ENCODE data around the gene ATP5PF.
A peak's percentile ranks its signal among the peaks of the same experiment; 100 is the strongest.
"Not testable (repeated sequence)": the region's sequence is repeated elsewhere in the genome, so short reads cannot be mapped to it uniquely, and the experiment has no call there.

Gene ATP5PF

GRCh38 chr21:25732091-25732760, 2.5 kb downstream of the ATP5PF start:
- DNase-seq, result no peak

- no peak for DNase-seq
Observed at GRCh38 chr21:25722631-25723030, 12.1 kb downstream of the ATP5PF start.

- no peak for DNase-seq
Observed at GRCh38 chr21:25721987-25722386, 12.7 kb downstream of the ATP5PF start.

GRCh38 chr21:25717491-25718147, 17.1 kb downstream of the ATP5PF start:
- DNase-seq, result no peak

DNA sequence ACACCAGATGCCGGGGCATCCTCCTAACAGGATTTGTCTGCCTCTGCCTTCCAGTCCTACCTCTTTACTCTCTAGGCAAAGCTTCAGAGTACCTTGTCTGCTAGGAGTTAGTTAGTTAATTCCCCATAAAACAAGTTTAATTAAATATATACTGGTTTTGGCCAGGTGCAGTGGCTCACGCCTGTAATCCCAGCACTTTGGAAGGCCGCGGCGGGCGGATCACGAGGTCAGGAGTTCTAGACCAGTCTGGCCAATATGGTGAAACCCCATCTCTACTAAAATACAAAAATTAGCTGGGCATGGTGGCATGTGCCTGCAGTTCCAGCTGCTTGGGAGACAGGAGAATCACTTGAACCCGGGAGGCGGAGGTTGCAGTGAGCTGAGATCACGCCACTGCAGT, 20.6 kb downstream of the ATP5PF start:
- not testable (repeated sequence) for DNase-seq

- DNase-seq, result no peak
Observed at GRCh38 chr21:25710550-25710949, 24.2 kb downstream of the ATP5PF start.

DNA sequence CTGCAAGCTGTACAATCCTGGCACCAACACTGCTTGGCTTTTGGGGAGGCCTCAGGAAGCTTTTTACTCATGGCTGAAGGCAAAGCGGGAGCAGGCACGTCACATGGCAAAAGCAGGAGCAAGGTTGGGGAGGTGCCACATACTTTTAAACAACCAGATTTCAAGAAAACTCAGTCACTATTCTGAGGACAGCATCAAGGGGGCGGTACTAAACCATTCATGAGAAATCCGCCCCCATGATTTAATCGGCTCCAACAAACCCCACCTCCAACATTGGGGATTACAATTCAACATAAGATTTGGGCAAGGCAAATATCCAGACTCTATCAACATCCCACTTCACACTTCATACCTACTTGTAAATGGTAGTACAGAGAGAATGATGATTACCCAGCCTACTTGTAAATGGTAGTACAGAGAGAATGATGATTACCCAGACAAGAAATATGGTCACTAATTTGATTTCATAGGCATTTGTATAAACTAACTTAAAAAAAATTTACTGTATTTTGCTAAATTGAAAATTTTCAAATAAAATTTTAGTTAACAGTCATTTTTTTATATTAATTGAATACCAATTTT, 24.9 kb downstream of the ATP5PF start:
- DNase-seq, result no peak

- DNase-seq, result peak in 14 of 58 donors; percentile 1 to 60 (median 6)
Observed at GRCh38 chr21:25708467-25709065, 26.1 kb downstream of the ATP5PF start.

DNA sequence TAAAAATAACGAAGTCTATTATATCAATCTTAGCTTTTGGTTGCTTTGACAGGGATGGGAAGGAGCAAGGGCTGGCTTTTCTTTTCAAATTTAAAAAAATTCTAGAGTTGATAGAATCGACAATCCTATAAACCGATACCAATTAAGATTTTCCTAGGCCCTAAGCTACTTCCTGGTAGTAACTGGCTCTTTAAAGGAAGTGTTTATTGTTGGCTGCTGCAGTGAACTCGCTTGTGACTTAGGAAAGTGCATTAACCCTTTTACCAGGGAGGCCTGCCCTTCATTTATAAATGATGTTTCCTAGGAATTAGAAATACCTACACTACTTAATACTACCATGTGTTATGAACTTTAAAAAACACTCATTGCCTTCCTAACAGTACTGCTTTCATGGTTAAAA, 33.2 kb downstream of the ATP5PF start:
- no peak for DNase-seq

DNA sequence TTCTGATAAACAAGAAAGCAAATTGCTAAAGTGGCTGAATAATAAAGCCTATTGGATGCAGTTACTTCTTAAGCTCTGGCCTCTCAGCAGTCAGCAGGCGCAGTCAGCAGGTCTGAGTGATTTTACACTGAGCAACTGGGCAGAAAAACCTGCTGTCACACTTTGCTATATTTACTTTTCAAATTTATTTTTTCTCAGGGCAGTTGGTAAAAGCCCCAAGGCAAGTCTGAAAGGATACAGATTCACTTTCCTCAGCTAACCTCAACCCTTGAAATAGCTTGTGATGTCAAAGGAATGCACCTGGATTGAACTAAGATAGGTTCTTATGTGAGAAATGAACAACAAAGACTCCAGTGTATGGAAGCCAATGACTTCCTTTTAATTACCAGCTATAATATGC, 34.0 kb downstream of the ATP5PF start:
- DNase-seq, result no peak

GRCh38 chr21:25695461-25695860, 39.2 kb downstream of the ATP5PF start:
- not testable (repeated sequence) for DNase-seq

GRCh38 chr21:25691976-25692375, 42.7 kb downstream of the ATP5PF start:
- DNase-seq, result no peak

DNA sequence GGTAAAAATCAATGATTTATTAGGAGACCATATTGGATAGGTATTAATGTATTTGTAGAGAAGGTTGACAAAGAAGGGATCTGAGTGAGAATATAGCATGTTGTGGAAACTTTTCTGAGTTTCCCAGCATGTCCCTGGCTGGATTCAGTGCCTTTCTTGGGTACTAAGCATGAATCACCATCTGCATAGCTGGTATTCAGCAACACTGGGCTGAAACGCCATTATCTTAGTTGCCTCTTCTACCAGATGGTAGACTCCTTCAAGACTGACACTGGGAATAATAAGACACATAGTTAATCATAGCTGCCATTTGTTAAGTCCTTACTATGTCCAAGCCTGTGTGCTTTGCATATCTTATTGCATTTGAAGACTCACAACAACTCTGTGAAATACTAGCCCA, 45.5 kb downstream of the ATP5PF start:
- no peak for DNase-seq

- DNase-seq, result no peak
Observed at GRCh38 chr21:25688275-25689155, 46.2 kb downstream of the ATP5PF start.

GRCh38 chr21:25687787-25688186, 46.9 kb downstream of the ATP5PF start:
- no peak for DNase-seq

DNA sequence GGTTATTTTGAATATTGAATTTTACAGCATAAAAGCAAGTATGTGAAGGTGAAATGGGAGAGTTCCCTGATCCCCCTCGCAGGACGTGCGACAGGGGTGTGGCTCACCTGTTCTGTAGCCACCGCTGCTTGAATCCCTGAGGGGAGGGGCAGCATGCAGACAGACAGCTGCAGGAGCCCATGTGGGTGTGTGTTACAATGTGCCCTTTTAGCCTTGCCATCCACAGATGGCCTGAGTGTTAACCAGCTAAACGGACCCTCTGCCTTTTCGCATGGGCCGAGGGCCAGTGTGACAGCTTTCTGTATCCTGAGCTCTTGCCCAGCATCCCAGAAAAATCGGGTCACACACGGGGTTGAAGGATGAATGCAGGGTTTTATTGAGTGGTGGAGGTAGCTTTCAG, 52.3 kb downstream of the ATP5PF start:
- no peak for DNase-seq

DNA sequence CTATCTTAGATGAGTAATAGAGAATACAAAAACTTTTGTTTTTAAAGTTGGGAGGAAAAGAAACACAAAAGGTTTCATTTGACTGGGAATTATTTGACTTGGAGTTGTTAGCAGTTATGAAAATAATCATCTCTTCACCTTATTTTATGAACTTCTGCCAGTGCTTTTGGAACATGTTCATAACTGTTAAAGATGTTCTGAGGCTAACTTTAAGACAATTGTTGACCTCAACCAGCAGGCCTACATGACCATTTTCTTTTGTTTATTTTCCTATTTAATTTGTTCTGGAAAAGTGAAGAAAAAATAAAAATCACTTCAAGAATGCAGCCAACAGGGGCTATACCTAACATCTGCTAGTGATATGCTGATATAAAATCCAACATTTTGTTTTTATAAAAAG, 58.3 kb downstream of the ATP5PF start:
- DNase-seq, result no peak

Measured in anterior cingulate cortex (tissue), 58 donors.